HG03064 (cell line): ENCODE data around the gene CCR2.

Source experiments
- ATAC-seq: cut with Tn5 transposase; IDR thresholded peaks from one replicate; pipeline ENCODE4 v1.9.1; 2021; ENCODE audit warnings: low read depth; ENCODE audit not compliant: unreplicated experiment

The CCR2 gene

DNA sequence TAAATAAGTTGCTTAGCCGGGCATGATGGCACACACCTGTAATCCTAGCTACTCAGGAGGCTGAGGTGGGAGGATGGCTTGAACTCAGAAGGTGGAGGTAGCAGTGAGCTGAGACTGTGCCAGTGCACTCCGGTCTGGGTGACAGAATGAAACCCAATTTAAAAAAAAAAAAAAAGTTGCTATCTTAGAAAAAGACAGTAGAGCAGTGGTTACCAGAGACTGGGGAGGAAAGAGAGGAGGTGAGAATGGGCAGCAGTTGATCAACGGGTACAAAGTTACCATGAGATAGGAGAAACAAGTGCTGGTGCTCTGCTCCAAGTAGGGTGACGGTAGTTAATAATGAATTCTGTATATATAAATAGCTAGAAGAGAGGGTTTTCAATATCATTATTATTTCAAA lies 821 bp upstream of the CCR2 start:
- no peak for ATAC-seq

DNA sequence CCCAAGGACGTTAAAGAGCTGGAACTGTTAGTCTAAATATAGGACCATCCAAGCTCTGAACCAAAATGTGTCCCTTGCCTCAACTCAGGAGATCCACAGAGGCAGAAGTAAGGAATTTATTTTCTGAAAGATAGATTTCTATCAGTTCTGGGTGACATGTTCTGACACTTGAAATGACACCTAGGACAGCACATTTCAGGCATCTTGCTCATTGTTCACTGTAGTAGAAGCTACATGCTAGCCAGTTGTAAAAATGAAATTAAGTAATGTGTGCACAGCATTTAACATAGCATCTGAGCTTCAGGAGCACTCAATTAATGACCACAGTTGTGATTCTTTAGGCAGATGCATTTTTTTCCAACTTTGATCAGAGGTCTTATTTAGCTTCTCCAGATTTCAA lies 567 bp downstream of the CCR2 start:
- no peak for ATAC-seq

DNA sequence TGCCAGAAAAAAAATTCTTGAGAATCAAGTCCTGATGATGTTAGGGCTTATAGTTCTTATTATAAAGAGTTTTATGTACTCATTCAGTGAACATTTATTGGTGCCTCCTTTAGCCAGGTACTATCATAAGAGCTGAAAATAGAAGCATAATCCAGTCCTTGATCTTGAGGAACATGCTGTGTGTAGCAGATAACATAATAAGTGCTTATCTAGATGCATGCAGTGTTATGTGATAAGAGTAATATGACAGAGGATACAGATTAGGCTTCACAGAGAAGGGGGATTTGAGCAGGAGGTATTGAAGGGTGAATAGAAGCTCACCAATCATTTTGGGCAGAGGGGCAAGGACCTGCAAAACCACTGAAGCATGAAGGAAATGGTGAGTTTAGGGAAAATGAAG lies 1.1 kb downstream of the CCR2 start:
- no peak for ATAC-seq

DNA sequence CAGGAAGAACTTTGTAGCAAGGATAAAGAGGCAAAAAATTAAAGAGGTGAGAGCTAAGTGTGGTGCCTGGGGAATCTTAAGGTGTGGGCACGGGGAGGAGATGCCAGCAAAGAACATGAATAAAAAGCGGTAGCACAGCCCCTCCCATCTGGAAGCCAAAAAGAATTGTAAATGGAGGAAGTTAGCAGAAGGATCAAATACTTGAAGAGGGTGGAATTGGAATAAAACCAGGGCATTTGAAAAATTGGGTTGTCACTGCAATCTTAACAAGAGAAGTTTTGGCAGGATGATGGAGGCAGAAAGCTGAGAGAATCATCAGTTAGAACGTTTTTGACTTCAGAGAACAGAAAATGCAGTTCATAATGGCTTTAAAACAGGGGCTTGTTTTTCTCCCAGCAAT lies 2.4 kb downstream of the CCR2 start:
- no peak for ATAC-seq

DNA sequence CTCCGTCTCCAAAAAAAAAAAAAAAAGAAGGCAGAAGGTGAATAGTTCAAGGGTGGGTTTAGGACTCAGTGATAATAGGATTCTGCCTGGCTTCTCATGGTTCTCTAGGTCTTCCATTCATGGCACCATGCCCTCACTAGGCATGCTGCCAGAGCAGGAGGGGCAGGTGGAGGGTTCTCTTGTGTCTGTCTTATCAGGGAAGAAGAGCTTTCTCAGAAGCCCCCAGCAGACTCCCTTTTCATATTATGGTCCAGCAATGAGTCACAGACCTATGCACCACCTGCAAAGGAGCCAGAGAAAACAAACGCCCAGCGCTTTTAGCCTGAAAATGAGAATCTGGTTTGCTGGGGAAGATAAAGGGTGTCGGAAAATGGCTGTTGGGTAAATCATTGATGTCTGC lies 3.0 kb downstream of the CCR2 start:
- no peak for ATAC-seq

DNA sequence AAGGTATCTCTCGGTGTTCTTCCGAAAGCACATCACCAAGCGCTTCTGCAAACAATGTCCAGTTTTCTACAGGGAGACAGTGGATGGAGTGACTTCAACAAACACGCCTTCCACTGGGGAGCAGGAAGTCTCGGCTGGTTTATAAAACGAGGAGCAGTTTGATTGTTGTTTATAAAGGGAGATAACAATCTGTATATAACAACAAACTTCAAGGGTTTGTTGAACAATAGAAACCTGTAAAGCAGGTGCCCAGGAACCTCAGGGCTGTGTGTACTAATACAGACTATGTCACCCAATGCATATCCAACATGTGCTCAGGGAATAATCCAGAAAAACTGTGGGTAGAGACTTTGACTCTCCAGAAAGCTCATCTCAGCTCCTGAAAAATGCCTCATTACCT lies 4.6 kb downstream of the CCR2 start:
- no peak for ATAC-seq

DNA sequence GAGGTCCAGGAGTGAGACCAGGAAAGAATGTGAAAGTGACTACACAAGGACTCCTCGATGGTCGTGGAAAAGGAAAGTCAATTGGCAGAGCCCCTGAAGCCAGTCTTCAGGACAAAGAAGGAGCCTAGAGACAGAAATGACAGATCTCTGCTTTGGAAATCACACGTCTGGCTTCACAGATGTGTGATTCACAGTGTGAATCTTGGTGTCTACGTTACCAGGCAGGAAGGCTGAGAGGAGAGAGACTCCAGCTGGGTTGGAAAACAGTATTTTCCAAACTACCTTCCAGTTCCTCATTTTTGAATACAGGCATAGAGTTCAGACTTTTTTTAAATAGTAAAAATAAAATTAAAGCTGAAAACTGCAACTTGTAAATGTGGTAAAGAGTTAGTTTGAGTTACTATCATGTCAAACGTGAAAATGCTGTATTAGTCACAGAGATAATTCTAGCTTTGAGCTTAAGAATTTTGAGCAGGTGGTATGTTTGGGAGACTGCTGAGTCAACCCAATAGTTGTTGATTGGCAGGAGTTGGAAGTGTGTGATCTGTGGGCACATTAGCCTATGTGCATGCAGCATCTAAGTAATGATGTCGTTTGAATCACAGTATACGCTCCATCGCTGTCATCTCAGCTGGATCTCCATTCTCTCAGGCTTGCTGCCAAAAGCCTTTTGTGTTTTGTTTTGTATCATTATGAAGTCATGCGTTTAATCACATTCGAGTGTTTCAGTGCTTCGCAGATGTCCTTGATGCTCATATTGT lies 6.0 kb downstream of the CCR2 start:
- no peak for ATAC-seq

DNA sequence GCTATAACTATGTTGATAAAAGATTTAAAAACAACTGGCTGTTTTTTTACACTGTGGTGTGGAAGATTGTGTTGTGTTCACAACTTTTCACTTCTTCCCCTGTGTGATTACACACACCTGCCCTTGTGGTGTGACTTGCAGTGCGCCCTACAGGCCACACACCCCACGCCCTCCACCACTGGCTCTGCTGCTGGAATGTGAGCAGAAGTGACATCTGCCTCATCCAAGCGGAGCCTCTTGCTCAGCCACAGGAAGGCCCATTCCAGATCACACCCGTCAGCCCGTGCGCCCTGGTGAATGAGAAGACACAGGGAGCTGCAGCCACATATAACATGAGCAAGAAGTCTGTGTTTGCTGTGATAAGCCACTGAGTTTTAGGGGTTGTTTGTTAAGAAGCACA lies 7.0 kb downstream of the CCR2 start:
- no peak for ATAC-seq

DNA sequence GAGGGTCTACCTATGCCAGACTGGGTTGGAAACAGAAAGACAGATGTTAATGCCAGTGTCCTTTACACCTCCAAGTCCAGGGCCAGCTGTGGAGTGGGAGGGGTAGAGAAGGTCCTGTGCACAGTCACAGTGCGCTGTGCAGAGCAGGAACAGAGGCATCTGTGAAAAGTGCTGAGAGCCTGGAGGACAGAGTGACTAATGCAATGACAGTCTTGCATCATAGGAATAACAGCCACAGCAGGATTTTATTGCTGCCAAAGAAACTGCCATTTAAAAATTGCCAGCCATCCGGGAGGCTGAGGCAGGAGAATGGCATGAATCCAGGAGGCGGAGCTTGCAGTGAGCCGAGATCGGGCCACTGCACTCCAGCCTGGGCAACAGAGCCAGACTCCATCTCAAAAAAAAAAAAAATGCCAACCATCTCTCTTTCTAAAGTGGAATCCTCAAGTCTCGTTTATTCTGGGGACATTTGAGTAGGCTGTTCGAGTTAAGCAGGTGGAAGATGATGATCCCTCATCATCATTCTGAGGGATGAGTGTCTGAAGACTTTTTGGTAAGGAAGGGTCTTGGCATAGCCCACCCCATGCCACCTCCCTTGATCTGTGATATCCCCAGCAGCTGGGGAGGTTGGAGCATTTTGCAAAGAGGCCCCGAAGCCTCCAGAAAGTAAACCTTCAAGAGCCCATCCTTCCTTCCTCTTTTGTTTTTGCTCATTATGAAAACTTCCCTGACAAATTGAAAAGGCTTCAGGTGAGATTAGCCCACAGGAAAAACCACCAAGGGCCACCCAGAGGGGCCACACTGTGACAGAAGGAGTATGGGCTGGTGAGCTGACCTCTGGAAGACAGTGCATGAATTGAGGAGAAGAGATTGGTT lies 7.7 kb downstream of the CCR2 start:
- ATAC-seq: no peak

DNA sequence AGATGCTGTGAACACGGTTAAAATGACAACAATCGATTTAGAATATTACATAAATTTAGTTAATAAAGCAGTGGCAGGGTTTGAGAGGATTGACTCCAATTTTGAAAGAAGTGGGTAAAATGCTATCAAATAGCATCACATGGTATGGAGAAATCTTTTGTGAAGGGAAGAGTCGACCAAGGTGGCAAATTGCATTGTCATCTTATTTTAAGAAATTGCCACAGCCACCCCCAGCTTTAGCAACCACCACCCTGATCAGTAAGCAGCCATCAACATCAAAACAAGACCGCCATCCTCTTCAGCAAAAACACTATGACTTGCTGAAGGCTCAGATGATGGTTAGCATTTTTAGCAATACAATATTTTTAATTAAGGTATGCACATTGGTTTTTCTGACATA lies 11.1 kb downstream of the CCR2 start:
- ATAC-seq: no peak

DNA sequence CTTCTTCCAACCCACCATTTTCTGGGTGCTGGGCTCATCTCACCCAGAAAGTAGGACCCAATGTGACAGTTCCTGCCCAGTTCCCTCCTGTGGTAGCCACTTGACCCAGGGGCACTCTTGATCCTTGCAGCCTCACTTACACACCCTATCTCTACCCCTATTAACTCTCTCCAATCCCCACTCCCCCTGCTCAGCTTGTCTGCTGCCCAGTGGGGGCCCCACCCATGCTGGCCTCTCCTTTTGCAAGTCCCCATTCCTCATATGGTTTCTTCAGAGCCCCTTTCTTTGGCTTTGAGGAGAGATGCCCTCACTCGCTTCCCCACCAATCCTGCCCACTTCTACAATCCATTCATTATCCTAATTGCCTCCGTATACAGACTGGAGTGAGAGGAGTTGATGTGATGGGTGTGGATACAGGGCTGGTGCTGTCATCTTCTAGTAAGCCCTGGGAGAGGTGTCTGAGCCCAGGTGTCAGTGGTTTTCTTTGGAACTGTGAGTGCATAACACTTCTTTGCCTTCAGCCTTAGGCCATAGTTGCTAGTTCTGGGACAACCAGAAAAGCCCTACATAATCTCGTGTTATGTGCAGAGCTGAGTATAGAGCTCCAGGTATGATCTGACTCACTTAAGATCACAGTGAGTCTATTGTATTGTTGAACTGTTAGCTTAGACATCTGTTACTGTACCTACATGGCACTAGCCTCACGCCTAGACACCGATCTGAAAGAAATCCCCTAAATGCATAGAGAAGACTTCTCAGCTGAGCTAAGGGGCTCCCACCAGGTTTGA lies 12.0 kb downstream of the CCR2 start:
- no peak for ATAC-seq

DNA sequence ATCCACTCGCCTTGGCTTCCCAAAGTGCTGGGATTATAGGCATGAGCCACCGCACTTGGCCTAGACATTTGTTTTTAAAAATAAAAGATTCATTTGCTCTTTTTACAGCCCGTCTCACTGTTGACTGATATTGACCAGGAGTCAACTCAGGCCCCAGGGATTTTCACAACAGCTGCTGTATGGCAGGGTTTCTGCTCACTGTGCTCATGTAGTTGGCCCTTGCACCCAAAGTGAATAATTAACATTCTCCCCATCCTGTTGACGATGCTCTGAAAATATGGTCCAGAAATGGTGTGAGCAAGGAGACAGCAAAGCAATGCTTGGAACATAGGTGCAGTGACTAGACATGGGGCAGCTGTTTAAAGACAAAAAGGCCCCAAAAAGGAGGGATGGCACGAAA lies 13.9 kb downstream of the CCR2 start:
- no peak for ATAC-seq

DNA sequence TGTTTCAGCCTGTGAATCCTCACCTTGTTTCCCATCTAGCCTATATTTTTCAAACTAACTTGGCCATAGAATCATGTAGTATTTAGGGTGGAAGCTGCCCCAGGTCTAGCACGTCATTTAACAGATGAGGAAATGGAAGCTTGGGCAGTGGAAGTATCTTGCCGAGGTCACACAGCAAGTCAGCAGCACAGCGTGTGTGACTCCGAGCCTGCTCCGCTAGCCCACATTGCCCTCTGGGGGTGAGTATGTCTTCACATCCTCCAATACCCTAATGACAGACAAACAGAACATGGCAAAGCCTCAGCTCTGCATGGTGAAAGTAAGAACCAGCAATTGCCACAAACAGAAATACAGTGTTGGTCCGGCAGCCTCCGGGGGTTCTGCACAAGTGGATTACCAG lies 14.7 kb downstream of the CCR2 start:
- ATAC-seq: peak; percentile 62

DNA sequence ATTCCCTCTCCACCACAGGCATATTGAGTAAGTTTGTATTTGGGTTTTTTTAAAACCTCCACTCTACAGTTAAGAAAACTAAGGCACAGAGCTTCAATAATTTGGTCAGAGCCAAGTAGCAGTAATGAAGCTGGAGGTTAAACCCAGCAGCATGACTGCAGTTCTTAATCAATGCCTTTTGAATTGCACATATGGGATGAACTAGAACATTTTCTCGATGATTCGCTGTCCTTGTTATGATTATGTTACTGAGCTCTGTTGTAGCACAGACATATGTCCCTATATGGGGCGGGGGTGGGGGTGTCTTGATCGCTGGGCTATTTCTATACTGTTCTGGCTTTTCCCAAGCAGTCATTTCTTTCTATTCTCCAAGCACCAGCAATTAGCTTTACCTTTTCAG lies 15.2 kb downstream of the CCR2 start:
- ATAC-seq: no peak

DNA sequence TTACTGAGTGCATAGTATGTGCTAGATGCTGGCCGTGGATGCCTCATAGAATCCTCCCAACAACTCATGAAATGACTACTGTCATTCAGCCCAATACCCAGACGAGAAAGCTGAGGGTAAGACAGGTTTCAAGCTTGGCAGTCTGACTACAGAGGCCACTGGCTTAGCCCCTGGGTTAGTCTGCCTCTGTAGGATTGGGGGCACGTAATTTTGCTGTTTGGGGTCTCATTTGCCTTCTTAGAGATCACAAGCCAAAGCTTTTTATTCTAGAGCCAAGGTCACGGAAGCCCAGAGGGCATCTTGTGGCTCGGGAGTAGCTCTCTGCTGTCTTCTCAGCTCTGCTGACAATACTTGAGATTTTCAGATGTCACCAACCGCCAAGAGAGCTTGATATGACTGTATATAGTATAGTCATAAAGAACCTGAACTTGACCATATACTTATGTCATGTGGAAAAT lies 15.8 kb downstream of the CCR2 start:
- no peak for ATAC-seq

DNA sequence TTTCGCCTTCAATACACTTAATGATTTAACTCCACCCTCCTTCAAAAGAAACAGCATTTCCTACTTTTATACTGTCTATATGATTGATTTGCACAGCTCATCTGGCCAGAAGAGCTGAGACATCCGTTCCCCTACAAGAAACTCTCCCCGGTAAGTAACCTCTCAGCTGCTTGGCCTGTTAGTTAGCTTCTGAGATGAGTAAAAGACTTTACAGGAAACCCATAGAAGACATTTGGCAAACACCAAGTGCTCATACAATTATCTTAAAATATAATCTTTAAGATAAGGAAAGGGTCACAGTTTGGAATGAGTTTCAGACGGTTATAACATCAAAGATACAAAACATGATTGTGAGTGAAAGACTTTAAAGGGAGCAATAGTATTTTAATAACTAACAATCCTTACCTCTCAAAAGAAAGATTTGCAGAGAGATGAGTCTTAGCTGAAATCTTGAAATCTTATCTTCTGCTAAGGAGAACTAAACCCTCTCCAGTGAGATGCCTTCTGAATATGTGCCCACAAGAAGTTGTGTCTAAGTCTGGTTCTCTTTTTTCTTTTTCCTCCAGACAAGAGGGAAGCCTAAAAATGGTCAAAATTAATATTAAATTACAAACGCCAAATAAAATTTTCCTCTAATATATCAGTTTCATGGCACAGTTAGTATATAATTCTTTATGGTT lies 17.1 kb downstream of the CCR2 start, which contains the start of gene CCR5:
CCR5 (plus strand) TSS at position 108 of the 680 bp plus-strand sequence. CDS start 1,957 bp downstream, outside the sequence.
- ATAC-seq: no peak

DNA sequence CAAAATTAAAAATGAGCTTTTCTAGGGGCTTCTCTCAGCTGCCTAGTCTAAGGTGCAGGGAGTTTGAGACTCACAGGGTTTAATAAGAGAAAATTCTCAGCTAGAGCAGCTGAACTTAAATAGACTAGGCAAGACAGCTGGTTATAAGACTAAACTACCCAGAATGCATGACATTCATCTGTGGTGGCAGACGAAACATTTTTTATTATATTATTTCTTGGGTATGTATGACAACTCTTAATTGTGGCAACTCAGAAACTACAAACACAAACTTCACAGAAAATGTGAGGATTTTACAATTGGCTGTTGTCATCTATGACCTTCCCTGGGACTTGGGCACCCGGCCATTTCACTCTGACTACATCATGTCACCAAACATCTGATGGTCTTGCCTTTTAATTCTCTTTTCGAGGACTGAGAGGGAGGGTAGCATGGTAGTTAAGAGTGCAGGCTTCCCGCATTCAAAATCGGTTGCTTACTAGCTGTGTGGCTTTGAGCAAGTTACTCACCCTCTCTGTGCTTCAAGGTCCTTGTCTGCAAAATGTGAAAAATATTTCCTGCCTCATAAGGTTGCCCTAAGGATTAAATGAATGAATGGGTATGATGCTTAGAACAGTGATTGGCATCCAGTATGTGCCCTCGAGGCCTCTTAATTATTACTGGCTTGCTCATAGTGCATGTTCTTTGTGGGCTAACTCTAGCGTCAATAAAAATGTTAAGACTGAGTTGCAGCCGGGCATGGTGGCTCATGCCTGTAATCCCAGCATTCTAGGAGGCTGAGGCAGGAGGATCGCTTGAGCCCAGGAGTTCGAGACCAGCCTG lies 17.8 kb downstream of the CCR2 start:
- no peak for ATAC-seq

DNA sequence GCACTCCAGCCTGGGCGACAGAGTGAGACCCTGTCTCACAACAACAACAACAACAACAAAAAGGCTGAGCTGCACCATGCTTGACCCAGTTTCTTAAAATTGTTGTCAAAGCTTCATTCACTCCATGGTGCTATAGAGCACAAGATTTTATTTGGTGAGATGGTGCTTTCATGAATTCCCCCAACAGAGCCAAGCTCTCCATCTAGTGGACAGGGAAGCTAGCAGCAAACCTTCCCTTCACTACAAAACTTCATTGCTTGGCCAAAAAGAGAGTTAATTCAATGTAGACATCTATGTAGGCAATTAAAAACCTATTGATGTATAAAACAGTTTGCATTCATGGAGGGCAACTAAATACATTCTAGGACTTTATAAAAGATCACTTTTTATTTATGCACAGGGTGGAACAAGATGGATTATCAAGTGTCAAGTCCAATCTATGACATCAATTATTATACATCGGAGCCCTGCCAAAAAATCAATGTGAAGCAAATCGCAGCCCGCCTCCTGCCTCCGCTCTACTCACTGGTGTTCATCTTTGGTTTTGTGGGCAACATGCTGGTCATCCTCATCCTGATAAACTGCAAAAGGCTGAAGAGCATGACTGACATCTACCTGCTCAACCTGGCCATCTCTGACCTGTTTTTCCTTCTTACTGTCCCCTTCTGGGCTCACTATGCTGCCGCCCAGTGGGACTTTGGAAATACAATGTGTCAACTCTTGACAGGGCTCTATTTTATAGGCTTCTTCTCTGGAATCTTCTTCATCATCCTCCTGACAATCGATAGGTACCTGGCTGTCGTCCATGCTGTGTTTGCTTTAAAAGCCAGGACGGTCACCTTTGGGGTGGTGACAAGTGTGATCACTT lies 18.8 kb downstream of the CCR2 start:
- no peak for ATAC-seq

DNA sequence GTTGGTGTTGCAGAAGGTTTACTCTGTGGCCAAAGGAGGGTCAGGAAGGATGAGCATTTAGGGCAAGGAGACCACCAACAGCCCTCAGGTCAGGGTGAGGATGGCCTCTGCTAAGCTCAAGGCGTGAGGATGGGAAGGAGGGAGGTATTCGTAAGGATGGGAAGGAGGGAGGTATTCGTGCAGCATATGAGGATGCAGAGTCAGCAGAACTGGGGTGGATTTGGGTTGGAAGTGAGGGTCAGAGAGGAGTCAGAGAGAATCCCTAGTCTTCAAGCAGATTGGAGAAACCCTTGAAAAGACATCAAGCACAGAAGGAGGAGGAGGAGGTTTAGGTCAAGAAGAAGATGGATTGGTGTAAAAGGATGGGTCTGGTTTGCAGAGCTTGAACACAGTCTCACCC lies 20.8 kb downstream of the CCR2 start:
- no peak for ATAC-seq
